Neuronal stem cell (in vitro differentiated cells): Measurements from ENCODE around the gene PDGFD.

Experiments
- DNase-seq: peaks from one replicate; pipeline ENCODE4 v3.0.0-alpha.2; 2013; ENCODE audit warnings: low spot score
- H2AFZ ChIP-seq: one replicate; pipeline ENCODE4 v1.6.1; 2013; ENCODE audit warnings: mild to moderate bottlenecking, low read length, inconsistent platforms
- H2AK5ac ChIP-seq: 2 replicates; pipeline ENCODE4 v1.6.1; 2013; ENCODE audit warnings: low read depth, mild to moderate bottlenecking, inconsistent platforms, low read length, moderate library complexity, mixed read lengths
- H2BK120ac ChIP-seq: 2 replicates; pipeline ENCODE4 v1.6.1; 2013; ENCODE audit warnings: low read depth, mild to moderate bottlenecking, inconsistent platforms, low read length, moderate library complexity, mixed read lengths
- H2BK12ac ChIP-seq: one replicate; pipeline ENCODE4 v1.6.1; 2013; ENCODE audit warnings: low read length, inconsistent platforms
- H2BK15ac ChIP-seq: 2 replicates; pipeline ENCODE4 v1.6.1; 2013; ENCODE audit warnings: mild to moderate bottlenecking, low read length, inconsistent platforms, mixed read lengths
- H2BK5ac ChIP-seq: one replicate; pipeline ENCODE4 v1.6.1; 2013; ENCODE audit warnings: inconsistent platforms, mild to moderate bottlenecking, low read length, moderate library complexity
- H3K14ac ChIP-seq: one replicate; pipeline ENCODE4 v1.6.1; 2013; ENCODE audit warnings: low read length, inconsistent platforms
- H3K18ac ChIP-seq: 2 replicates; pipeline ENCODE4 v1.6.1; 2013; ENCODE audit warnings: low read length, inconsistent platforms
- H3K23ac ChIP-seq: 2 replicates; pipeline ENCODE4 v1.6.1; 2013; ENCODE audit warnings: low read depth, mild to moderate bottlenecking, mixed read lengths, low read length, inconsistent platforms; ENCODE audit not compliant: poor library complexity
- H3K27ac ChIP-seq: replicated peaks from 3 replicates; pipeline ENCODE4 v1.5.1; 2013; ENCODE audit warnings: low read length, inconsistent platforms
- H3K27me3 ChIP-seq, 3 experiments: 2 replicates each; pipeline ENCODE4 v1.6.1; 2013; ENCODE audit warnings: low read length in 3 of 3, mild to moderate bottlenecking in 2 of 3, inconsistent platforms in 1 of 3, low read depth in 1 of 3, mixed read lengths in 1 of 3, moderate library complexity in 1 of 3; ENCODE audit not compliant: control insufficient read depth in 3 of 3, insufficient read depth in 3 of 3
- H3K36me3 ChIP-seq, 2 donors: replicated peaks in 1 of 2; 2 replicates each; pipeline ENCODE4 v1.6.1; 2013; ENCODE audit warnings: low read length in 2 of 2; ENCODE audit not compliant: control insufficient read depth in 2 of 2, insufficient read depth in 2 of 2
- H3K4ac ChIP-seq: 2 replicates; pipeline ENCODE4 v1.6.1; 2013; ENCODE audit warnings: inconsistent platforms, mild to moderate bottlenecking, low read length, moderate library complexity
- H3K4me1 ChIP-seq, 2 donors: 1 replicate in 1 of 2; 2 replicates in 1 of 2; pipeline ENCODE4 v1.6.1; 2013; ENCODE audit warnings: low read length in 2 of 2, low read depth in 1 of 2; ENCODE audit not compliant: control insufficient read depth in 2 of 2, insufficient read depth in 1 of 2
- H3K4me2 ChIP-seq: one replicate; pipeline ENCODE4 v1.6.1; 2013; ENCODE audit warnings: mild to moderate bottlenecking, low read length, inconsistent platforms; ENCODE audit not compliant: insufficient read depth, poor library complexity, severe bottlenecking
- H3K4me3 ChIP-seq, 2 donors: 2 replicates each; pipeline ENCODE4 v1.5.1; 2013; ENCODE audit warnings: low read length in 2 of 2, mild to moderate bottlenecking in 2 of 2, inconsistent platforms in 1 of 2, moderate library complexity in 1 of 2
- H3K79me1 ChIP-seq: one replicate; pipeline ENCODE4 v1.6.1; 2013; ENCODE audit warnings: low read depth, mild to moderate bottlenecking, inconsistent platforms, low read length, moderate library complexity
- H3K9ac ChIP-seq: one replicate; pipeline ENCODE4 v1.6.1; 2013; ENCODE audit warnings: mild to moderate bottlenecking, low read depth, low read length, inconsistent platforms; ENCODE audit not compliant: poor library complexity
- H3K9me3 ChIP-seq, 2 donors: replicated peaks in 1 of 2; 2 replicates each; pipeline versions ENCODE3 to v1.6.1; 2013; ENCODE audit warnings: low read length in 2 of 2, mild to moderate bottlenecking in 2 of 2, inconsistent platforms in 1 of 2, low read depth in 1 of 2, mixed read lengths in 1 of 2, moderate library complexity in 1 of 2; ENCODE audit not compliant: control insufficient read depth in 2 of 2, insufficient read depth in 1 of 2
- H4K8ac ChIP-seq: one replicate; pipeline ENCODE4 v1.6.1; 2013; ENCODE audit warnings: low read depth, mild to moderate bottlenecking, inconsistent platforms, low read length, moderate library complexity
- H4K91ac ChIP-seq: one replicate; pipeline ENCODE4 v1.6.1; 2013; ENCODE audit warnings: low read length, low read depth, mild to moderate bottlenecking, inconsistent platforms; ENCODE audit not compliant: poor library complexity
- WGBS, 2 donors: extraction: QIAGEN DNeasy Blood & Tissue Kit; methylation state at CpG; one replicate each; pipeline ENCODE4 v1.1.7; 2013; ENCODE audit warnings: missing lambda C conversion rate in 2 of 2, mixed read lengths in 1 of 2; ENCODE audit not compliant: insufficient read length in 2 of 2, insufficient replicate concordance in 1 of 2; ENCODE audit errors: extremely low coverage in 2 of 2; 5-methylcytosine and 5-hydroxymethylcytosine counted together

PDGFD gene

GRCh38 chr11:103980108-103980507 lies 183.8 kb downstream of the PDGFD start:
- H3K36me3 ChIP-seq = no peaks in the 10 kb centered on the region
- no CpG with 5 or more reads among the region's 1 CpG for WGBS, 2 donors
- no peaks in the 10 kb centered on the region for H3K4me1 ChIP-seq
- H4K8ac ChIP-seq = no peak overlapping the region
- H3K18ac ChIP-seq = no peak overlapping the region
- no peak overlapping the region for H2BK5ac ChIP-seq
- no peak overlapping the region for H3K14ac ChIP-seq
- no peaks in the 10 kb centered on the region for H3K79me1 ChIP-seq
- H3K4me3 ChIP-seq = no peak overlapping the region
- no peak overlapping the region for H2BK15ac ChIP-seq
- peaks cover 0 to 3% of the 10 kb centered on the region in 2 donors for H3K9me3 ChIP-seq
- H3K27me3 ChIP-seq = no peaks in the 10 kb centered on the region
- DNase-seq = no peak
- no peak overlapping the region for H4K91ac ChIP-seq
- no peak overlapping the region for H3K27ac ChIP-seq
- no peak overlapping the region for H2BK12ac ChIP-seq
- no peak overlapping the region for H3K4ac ChIP-seq
- no peak overlapping the region for H3K23ac ChIP-seq
- H3K9ac ChIP-seq = no peak overlapping the region
- no peak overlapping the region for H2BK120ac ChIP-seq
- no peak overlapping the region for H2AK5ac ChIP-seq
- H2AFZ ChIP-seq = no peak overlapping the region
- no peak overlapping the region for H3K4me2 ChIP-seq

GRCh38 chr11:103978616-103979595 lies 185.0 kb downstream of the PDGFD start:
- Histone ChIP-seq H3K14ac (no peak overlapping the region), H3K9me3 (peaks cover 0 to 3% of the 10 kb centered on the region in 2 donors), H3K4me2 (no peak overlapping the region), H2AFZ (no peak overlapping the region), H3K4me1 (no peaks in the 10 kb centered on the region), H2BK5ac (no peak overlapping the region), H3K9ac (no peak overlapping the region), H3K4me3 (no peak overlapping the region), H2BK120ac (no peak overlapping the region), H3K36me3 (no peaks in the 10 kb centered on the region), H3K79me1 (no peaks in the 10 kb centered on the region), H3K18ac (no peak overlapping the region), H3K4ac (no peak overlapping the region), H3K23ac (no peak overlapping the region), H3K27ac (no peak overlapping the region), H4K91ac (no peak overlapping the region), H3K27me3 (no peaks in the 10 kb centered on the region), H4K8ac (no peak overlapping the region), H2BK15ac (no peak overlapping the region), H2BK12ac (no peak overlapping the region), H2AK5ac (no peak overlapping the region)
- WGBS, 2 donors = no CpG with 5 or more reads among the region's 5 CpGs
- no peak for DNase-seq

GRCh38 chr11:103972013-103972412 lies 191.9 kb downstream of the PDGFD start:
- Histone ChIP-seq H2BK120ac (no peak overlapping the region), H2AK5ac (no peak overlapping the region), H3K4me1 (no peaks in the 10 kb centered on the region), H3K18ac (no peak overlapping the region), H3K9me3 (no peaks in the 10 kb centered on the region), H3K27me3 (no peaks in the 10 kb centered on the region), H4K91ac (no peak overlapping the region), H3K4ac (no peak overlapping the region), H3K36me3 (no peaks in the 10 kb centered on the region), H3K23ac (no peak overlapping the region), H3K9ac (no peak overlapping the region), H3K27ac (no peak overlapping the region), H2BK15ac (no peak overlapping the region), H3K14ac (no peak overlapping the region), H3K4me3 (no peak overlapping the region), H4K8ac (no peak overlapping the region), H2BK12ac (no peak overlapping the region), H3K79me1 (no peaks in the 10 kb centered on the region), H3K4me2 (no peak overlapping the region), H2BK5ac (no peak overlapping the region), H2AFZ (no peak overlapping the region)
- WGBS, 2 donors = no CpG with 5 or more reads among the region's 4 CpGs
- DNase-seq = no peak

GRCh38 chr11:103970701-103971249 lies 193.2 kb downstream of the PDGFD start:
- no peak overlapping the region for H2BK15ac ChIP-seq
- no peak overlapping the region for H2BK120ac ChIP-seq
- no peaks in the 10 kb centered on the region for H3K4me1 ChIP-seq
- no peak overlapping the region for H3K23ac ChIP-seq
- no peak overlapping the region for H3K4me2 ChIP-seq
- no peak overlapping the region for H2BK12ac ChIP-seq
- H3K36me3 ChIP-seq = no peaks in the 10 kb centered on the region
- H2AK5ac ChIP-seq = no peak overlapping the region
- no peak overlapping the region for H3K4ac ChIP-seq
- H3K9ac ChIP-seq = no peak overlapping the region
- H4K91ac ChIP-seq = no peak overlapping the region
- no peak overlapping the region for H4K8ac ChIP-seq
- H3K27ac ChIP-seq = no peak overlapping the region
- no peaks in the 10 kb centered on the region for H3K27me3 ChIP-seq
- no CpG with 5 or more reads among the region's 1 CpG for WGBS, 2 donors
- no peak overlapping the region for H3K4me3 ChIP-seq
- H3K14ac ChIP-seq = no peak overlapping the region
- H3K79me1 ChIP-seq = no peaks in the 10 kb centered on the region
- no peaks in the 10 kb centered on the region for H3K9me3 ChIP-seq
- no peak overlapping the region for H2AFZ ChIP-seq
- H2BK5ac ChIP-seq = no peak overlapping the region
- no peak overlapping the region for H3K18ac ChIP-seq
- no peak for DNase-seq
